Panc1 (cell line): ENCODE measurements around the gene UGT1A3. TPM values are rescaled to one million over a fixed set of nuclear protein-coding genes. Genes with fewer than 3 reads are reported as not detected.

Experiments used
- ATAC-seq: fragments of 200-7000 bp; cut with Tn5 transposase; 2 replicates; pipeline ENCODE4 v1.9.1; 2020; ENCODE audit warnings: mild to moderate bottlenecking, moderate library complexity
- BruUV-seq: library from RNA; stranded (reverse); fragments of 400-500 nt; replicated peaks from 2 replicates; lab custom pipeline; 2021; lab: Mats Ljungman, UMichigan
- CTCF ChIA-PET: fragments of 300-600 bp; sonication (Branson Sonifier 250); formaldehyde crosslinking; loops from one replicate; lab custom pipeline; 2022; ENCODE audit warnings: antibody characterized with exemption; lab: Charles Lee
- POLR2A ChIA-PET: fragments of 300-600 bp; sonication (Branson Sonifier 250); formaldehyde crosslinking; loops from one replicate; lab custom pipeline; 2022; ENCODE audit warnings: antibody characterized with exemption; lab: Charles Lee
- DNase-seq: peaks from one replicate; pipeline ENCODE4 v3.0.0-alpha.2; 2010; ENCODE audit warnings: low read depth, low spot score
- H3K27ac ChIP-seq: 2 replicates; pipeline ENCODE4 v1.5.1; 2011; ENCODE audit warnings: mild to moderate bottlenecking, low read length, inconsistent platforms
- H3K27me3 ChIP-seq: fragments of 200-500 bp; sonication (Bioruptor generic); 2 replicates; pipeline ENCODE4 v1.6.0; 2014; ENCODE audit warnings: low read length, inconsistent platforms; ENCODE audit not compliant: control insufficient read depth, insufficient read depth
- H3K36me3 ChIP-seq: fragments of 200-500 bp; sonication (Bioruptor generic); 2 replicates; pipeline ENCODE4 v1.5.1; 2014; ENCODE audit warnings: inconsistent platforms, mild to moderate bottlenecking, low read length, moderate library complexity; ENCODE audit not compliant: control insufficient read depth, insufficient read depth
- H3K4me1 ChIP-seq: 2 replicates; pipeline ENCODE4 v1.5.1; 2011; ENCODE audit warnings: inconsistent platforms, mild to moderate bottlenecking, low read length, moderate library complexity; ENCODE audit not compliant: control insufficient read depth, insufficient read depth
- H3K4me3 ChIP-seq, 2 experiments: 2 replicates each; pipeline ENCODE4 v1.5.1; 2011 to 2012; ENCODE audit warnings: low read depth in 2 of 2, low read length in 2 of 2, mild to moderate bottlenecking in 2 of 2, inconsistent platforms in 1 of 2, moderate library complexity in 1 of 2
- H3K9me3 ChIP-seq: fragments of 200-500 bp; sonication (Bioruptor generic); 2 replicates; pipeline ENCODE4 v1.5.1; 2014; ENCODE audit warnings: low read depth, mild to moderate bottlenecking, inconsistent platforms, low read length, moderate library complexity; ENCODE audit not compliant: control insufficient read depth, insufficient read depth
- POLR2AphosphoS5 ChIP-seq: IDR thresholded peaks from 2 replicates; pipeline ENCODE4 v1.6.1; 2012; ENCODE audit warnings: mild to moderate bottlenecking, low read depth, low read length, moderate library complexity
- SIN3A ChIP-seq: IDR thresholded peaks from 2 replicates; pipeline ENCODE4 v1.6.1; 2012; ENCODE audit warnings: low read depth, mild to moderate bottlenecking, low read length, moderate library complexity, borderline replicate concordance; ENCODE audit not compliant: insufficient read depth
- TCF7L2 ChIP-seq: IDR thresholded peaks from 2 replicates; pipeline ENCODE4 v1.6.1; 2011; ENCODE audit warnings: mild to moderate bottlenecking, low read depth, low read length, inconsistent platforms
- in situ Hi-C: cut with HindIII; loops from 2 replicates; pipeline ENCODE4 v1.10.0; 2016; ENCODE audit warnings: low sequenced_read_pairs, low pct_unique_long_range_greater_than_20kb
- intact Hi-C: fragments of 100-400 bp; cut with micrococcal nuclease; formaldehyde crosslinking; loops from one replicate; pipeline ENCODE4 v1.10.0; 2022; ENCODE audit not compliant: unreplicated experiment
- total RNA-seq: library from RNA; stranded (reverse); gene quantifications from one replicate; pipeline ENCODE4 v1.2.1, GENCODE V29; 2021; ENCODE audit not compliant: unreplicated experiment
- TF ChIP-seq, protein P1 (sequence below): fragments of 450-650 bp; IDR thresholded peaks from 2 replicates; pipeline ENCODE4 v1.5.1; 2017; ENCODE audit warnings: mild to moderate bottlenecking
- TF ChIP-seq, protein P2 (sequence below), 2 experiments: IDR thresholded peaks; 2 replicates each; pipeline ENCODE4 v1.6.1; 2011 to 2012; ENCODE audit warnings: low read depth in 2 of 2, control low read depth in 1 of 2, low read length in 1 of 2, mild to moderate bottlenecking in 1 of 2, moderate library complexity in 1 of 2; ENCODE audit not compliant: insufficient read depth in 1 of 2

Gene UGT1A3
- total RNA-seq, 1 experiment from 2014 or later, result not detected

DNA sequence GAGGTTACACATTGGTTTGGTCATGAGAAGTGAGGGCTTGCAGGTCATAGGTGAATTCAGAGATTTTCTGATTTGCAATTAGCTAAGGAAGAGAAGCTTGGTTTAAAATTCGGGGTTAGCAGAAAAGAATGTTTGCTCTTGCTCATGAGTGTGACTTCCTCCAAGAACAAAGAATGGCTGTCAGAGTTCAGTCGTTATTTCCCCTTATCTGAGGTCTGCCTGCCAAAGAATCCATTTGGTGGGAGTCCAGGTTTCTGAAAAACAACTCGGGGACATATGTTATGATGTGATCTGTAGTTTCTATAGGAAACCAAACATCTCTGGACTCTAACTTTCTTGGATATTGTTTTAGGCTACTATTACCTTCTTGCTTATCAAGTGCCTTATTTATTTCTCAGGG, 39.3 kb upstream of the UGT1A3 start:
- H3K36me3 ChIP-seq, result no peaks in the 10 kb centered on the region
- no peak for TF ChIP-seq POLR2AphosphoS5
- H3K27me3 ChIP-seq, result no peaks in the 10 kb centered on the region
- ChIA-PET CTCF (no interaction called here), POLR2A (no interaction called here)
- H3K27ac ChIP-seq, result peak overlapping the region; percentile 18; the same call in 1 of the 2 replicates
- no peak overlapping the region for H3K4me3 ChIP-seq
- intact Hi-C loops (no loop called here), in situ Hi-C loops (no loop called here)
- ATAC-seq (no peak), DNase-seq (no peak)
- no TSS peak for BruUV-seq
- H3K9me3 ChIP-seq, result no peaks in the 10 kb centered on the region
- H3K4me1 ChIP-seq, result peaks cover 8% of the 10 kb centered on the region

DNA sequence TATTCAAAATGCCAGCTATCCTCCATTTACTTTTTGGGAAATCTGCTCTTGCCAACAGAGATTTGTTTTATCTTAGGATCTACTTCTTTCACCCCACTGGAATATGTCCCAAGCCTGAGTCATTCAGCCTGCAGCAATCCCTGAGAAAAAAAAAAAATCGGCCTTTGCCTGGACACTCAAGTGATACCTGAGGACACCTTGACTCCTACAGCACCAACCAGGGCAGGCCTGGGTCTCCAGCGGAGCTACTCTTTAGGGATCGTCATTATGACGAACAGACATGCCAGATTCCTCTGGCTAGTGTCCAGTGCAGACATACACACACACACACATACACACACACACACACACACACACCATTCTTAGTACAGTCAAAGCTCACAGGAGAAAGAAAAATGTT, 38.4 kb upstream of the UGT1A3 start:
- intact Hi-C loops (no loop called here), in situ Hi-C loops (no loop called here)
- TF ChIP-seq SIN3A (no peak), POLR2AphosphoS5 (no peak), TCF7L2 (no peak)
- TF ChIP-seq, protein P1, sequence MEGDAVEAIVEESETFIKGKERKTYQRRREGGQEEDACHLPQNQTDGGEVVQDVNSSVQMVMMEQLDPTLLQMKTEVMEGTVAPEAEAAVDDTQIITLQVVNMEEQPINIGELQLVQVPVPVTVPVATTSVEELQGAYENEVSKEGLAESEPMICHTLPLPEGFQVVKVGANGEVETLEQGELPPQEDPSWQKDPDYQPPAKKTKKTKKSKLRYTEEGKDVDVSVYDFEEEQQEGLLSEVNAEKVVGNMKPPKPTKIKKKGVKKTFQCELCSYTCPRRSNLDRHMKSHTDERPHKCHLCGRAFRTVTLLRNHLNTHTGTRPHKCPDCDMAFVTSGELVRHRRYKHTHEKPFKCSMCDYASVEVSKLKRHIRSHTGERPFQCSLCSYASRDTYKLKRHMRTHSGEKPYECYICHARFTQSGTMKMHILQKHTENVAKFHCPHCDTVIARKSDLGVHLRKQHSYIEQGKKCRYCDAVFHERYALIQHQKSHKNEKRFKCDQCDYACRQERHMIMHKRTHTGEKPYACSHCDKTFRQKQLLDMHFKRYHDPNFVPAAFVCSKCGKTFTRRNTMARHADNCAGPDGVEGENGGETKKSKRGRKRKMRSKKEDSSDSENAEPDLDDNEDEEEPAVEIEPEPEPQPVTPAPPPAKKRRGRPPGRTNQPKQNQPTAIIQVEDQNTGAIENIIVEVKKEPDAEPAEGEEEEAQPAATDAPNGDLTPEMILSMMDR, result no peak
- TF ChIP-seq, protein P2, sequence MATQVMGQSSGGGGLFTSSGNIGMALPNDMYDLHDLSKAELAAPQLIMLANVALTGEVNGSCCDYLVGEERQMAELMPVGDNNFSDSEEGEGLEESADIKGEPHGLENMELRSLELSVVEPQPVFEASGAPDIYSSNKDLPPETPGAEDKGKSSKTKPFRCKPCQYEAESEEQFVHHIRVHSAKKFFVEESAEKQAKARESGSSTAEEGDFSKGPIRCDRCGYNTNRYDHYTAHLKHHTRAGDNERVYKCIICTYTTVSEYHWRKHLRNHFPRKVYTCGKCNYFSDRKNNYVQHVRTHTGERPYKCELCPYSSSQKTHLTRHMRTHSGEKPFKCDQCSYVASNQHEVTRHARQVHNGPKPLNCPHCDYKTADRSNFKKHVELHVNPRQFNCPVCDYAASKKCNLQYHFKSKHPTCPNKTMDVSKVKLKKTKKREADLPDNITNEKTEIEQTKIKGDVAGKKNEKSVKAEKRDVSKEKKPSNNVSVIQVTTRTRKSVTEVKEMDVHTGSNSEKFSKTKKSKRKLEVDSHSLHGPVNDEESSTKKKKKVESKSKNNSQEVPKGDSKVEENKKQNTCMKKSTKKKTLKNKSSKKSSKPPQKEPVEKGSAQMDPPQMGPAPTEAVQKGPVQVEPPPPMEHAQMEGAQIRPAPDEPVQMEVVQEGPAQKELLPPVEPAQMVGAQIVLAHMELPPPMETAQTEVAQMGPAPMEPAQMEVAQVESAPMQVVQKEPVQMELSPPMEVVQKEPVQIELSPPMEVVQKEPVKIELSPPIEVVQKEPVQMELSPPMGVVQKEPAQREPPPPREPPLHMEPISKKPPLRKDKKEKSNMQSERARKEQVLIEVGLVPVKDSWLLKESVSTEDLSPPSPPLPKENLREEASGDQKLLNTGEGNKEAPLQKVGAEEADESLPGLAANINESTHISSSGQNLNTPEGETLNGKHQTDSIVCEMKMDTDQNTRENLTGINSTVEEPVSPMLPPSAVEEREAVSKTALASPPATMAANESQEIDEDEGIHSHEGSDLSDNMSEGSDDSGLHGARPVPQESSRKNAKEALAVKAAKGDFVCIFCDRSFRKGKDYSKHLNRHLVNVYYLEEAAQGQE (IDR thresholded peaks at IDR 0.05; ENCODE audit: insufficient read depth in 1 of 2, low read depth in 2 of 2, low read length in 1 of 2), result no peak
- no peak for DNase-seq
- Histone ChIP-seq H3K27ac (no peak overlapping the region), H3K36me3 (no peaks in the 10 kb centered on the region), H3K4me1 (peaks cover 8% of the 10 kb centered on the region), H3K27me3 (no peaks in the 10 kb centered on the region), H3K4me3 (no peak overlapping the region), H3K9me3 (no peaks in the 10 kb centered on the region)
- BruUV-seq, result no TSS peak
- no peak for ATAC-seq
- ChIA-PET POLR2A (interaction anchor here (0.7 kb wide), 1 partner anchor 77 kb away, joined by 4 read pairs; no protein-coding TSS in a partner anchor), CTCF (no interaction called here)
